Effector memory CD8-positive, alpha-beta T cell (primary cell): ENCODE measurements around the gene SLC44A1.

Source experiments
- ATAC-seq: fragments of 150-1000 bp; cut with Tn5 transposase; replicated peaks from 2 replicates; pipeline ENCODE4 v1.10.0; 2021; ENCODE audit warnings: mild to moderate bottlenecking, moderate library complexity
- DNase-seq, 3 experiments: peaks; one replicate each; pipeline ENCODE4 v3.0.0; 2021
- H3K27ac Mint-ChIP-seq, 2 donors: one replicate each; pipeline ENCODE4 v1.8.0; 2022; ENCODE audit warnings: mild to moderate bottlenecking in 2 of 2, mixed read lengths in 2 of 2, moderate library complexity in 2 of 2
- H3K27me3 Mint-ChIP-seq, 2 donors: one replicate each; pipeline ENCODE4 v1.8.0; 2022; ENCODE audit warnings: mixed read lengths in 2 of 2
- H3K36me3 Mint-ChIP-seq: one replicate; pipeline ENCODE4 v1.8.0; 2022; ENCODE audit warnings: mild to moderate bottlenecking, moderate library complexity, mixed read lengths; ENCODE audit not compliant: insufficient read depth
- H3K4me1 Mint-ChIP-seq, 2 donors: one replicate each; pipeline ENCODE4 v1.8.0; 2022; ENCODE audit warnings: low read depth in 2 of 2, mixed read lengths in 2 of 2
- H3K4me3 Mint-ChIP-seq, 2 donors: one replicate each; pipeline ENCODE4 v1.8.0; 2022; ENCODE audit warnings: mild to moderate bottlenecking in 2 of 2, mixed read lengths in 2 of 2, moderate library complexity in 2 of 2
- H3K9me3 Mint-ChIP-seq, 2 donors: one replicate each; pipeline ENCODE4 v1.8.0; 2022; ENCODE audit warnings: mixed read lengths in 2 of 2

The SLC44A1 gene

DNA sequence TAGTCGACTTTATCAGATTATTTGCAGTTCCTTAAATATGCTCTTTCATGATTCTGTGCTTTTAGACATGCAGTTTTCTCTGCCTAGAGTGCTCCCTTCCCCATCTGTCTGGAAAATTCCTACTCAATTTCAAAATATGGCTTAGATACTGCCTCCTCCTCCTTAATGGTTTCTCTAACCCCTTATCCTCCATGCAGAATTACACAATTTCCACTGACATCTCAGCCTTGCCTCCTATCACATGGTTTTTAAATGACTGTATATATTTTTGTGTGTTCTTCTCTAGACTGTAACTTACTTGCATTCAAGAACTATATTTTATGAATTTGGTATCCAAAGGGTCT, 85.2 kb downstream of the SLC44A1 start:
- Mint-ChIP-seq H3K4me1 (no peaks in the 10 kb centered on the region), H3K36me3 (peaks cover 2% of the 10 kb centered on the region), H3K9me3 (no peaks in the 10 kb centered on the region), H3K27ac (no peak overlapping the region), H3K4me3 (no peak overlapping the region), H3K27me3 (no peaks in the 10 kb centered on the region)
- DNase-seq (no peak), ATAC-seq (no peak)

DNA sequence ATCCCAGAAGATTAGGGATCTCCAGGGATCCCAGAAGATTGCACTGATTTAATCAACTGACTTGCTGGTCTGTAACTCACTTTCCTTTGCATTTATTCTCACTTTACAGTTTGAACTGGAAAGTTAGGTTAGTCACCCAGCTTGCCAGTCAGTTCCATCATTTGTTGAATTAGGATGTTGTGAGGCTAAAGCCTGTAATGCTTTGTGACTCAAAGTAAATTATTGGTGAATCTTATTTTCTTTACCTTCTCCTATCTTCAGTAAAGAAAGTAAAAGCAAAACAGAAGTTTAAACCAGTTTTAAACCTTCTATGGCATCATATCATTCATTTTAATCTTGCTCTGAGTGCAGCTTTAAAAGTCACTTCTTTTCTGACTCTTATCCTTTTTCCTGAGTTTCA, 85.8 kb downstream of the SLC44A1 start:
- Mint-ChIP-seq H3K27ac (no peak overlapping the region), H3K4me3 (no peak overlapping the region), H3K9me3 (no peaks in the 10 kb centered on the region), H3K27me3 (no peaks in the 10 kb centered on the region), H3K4me1 (no peaks in the 10 kb centered on the region), H3K36me3 (peaks cover 2% of the 10 kb centered on the region)
- DNase-seq: no peak
- no peak for ATAC-seq

DNA sequence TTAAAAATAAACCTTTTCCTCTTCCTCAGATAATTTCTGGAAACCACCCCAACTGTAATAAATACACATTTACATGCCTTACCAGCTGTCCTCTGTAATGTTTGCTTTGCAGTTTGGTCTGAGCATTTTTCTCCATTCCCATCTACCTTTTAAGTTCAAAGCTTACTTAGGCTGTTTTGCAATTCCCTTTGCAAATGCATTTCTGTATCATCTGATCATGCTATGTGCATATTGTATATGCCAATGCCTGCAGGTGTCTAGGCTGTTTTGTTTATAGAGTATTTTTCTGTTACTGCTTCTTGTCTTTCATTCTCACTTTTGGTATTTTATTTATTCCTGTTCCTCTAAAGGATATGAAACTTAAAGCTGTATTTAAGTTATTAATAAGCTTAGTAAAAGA, 86.3 kb downstream of the SLC44A1 start:
- ATAC-seq: no peak
- no peaks in the 10 kb centered on the region for H3K4me1 Mint-ChIP-seq
- H3K9me3 Mint-ChIP-seq: no peaks in the 10 kb centered on the region
- H3K27ac Mint-ChIP-seq: no peak overlapping the region
- DNase-seq: no peak
- no peak overlapping the region for H3K4me3 Mint-ChIP-seq
- no peaks in the 10 kb centered on the region for H3K27me3 Mint-ChIP-seq
- H3K36me3 Mint-ChIP-seq: peaks cover 2% of the 10 kb centered on the region

DNA sequence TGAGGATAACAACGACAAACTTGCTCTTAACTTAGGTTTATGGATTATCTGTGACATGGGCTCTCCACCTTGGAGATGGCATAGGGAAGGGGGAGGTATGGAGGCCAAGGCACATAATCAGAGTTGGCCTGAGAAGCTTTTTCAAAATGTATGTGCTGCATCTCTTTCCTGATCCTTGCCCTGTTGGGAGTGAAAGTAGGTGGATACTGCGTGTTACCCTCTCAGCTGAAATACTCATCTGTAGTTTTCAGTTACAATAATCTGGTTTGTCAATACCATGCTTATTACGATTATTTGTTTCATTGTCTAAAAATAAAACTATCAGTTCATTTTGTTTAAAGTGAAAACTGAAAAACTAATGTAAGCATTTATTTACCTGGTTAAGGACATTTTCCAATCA, 86.7 kb downstream of the SLC44A1 start:
- Mint-ChIP-seq H3K27me3 (no peaks in the 10 kb centered on the region), H3K4me1 (no peaks in the 10 kb centered on the region), H3K27ac (no peak overlapping the region), H3K4me3 (no peak overlapping the region), H3K36me3 (peaks cover 2% of the 10 kb centered on the region), H3K9me3 (no peaks in the 10 kb centered on the region)
- DNase-seq: no peak
- ATAC-seq: no peak

DNA sequence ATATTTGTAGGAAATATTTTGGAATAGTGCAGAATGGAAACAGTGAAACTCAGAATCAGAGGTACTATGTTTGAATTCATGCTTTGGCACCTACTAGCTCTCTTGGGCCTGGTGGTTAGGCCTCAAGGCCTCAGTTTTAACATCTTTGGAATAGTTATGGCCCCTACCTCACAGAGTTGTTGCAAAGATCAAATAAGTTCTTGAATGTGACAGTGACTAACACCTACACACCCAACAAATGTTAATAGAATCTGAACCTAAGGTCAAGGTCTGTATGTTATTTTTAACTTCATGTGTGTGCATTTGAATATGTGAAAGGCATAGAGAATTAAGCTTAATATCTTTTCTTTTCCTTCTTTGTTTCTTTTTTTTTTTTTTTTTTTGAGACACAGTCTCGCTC, 87.3 kb downstream of the SLC44A1 start:
- Mint-ChIP-seq H3K36me3 (peaks cover 2% of the 10 kb centered on the region), H3K4me3 (no peak overlapping the region), H3K27me3 (no peaks in the 10 kb centered on the region), H3K4me1 (no peaks in the 10 kb centered on the region), H3K27ac (no peak overlapping the region), H3K9me3 (no peaks in the 10 kb centered on the region)
- DNase-seq: no peak
- no peak for ATAC-seq

DNA sequence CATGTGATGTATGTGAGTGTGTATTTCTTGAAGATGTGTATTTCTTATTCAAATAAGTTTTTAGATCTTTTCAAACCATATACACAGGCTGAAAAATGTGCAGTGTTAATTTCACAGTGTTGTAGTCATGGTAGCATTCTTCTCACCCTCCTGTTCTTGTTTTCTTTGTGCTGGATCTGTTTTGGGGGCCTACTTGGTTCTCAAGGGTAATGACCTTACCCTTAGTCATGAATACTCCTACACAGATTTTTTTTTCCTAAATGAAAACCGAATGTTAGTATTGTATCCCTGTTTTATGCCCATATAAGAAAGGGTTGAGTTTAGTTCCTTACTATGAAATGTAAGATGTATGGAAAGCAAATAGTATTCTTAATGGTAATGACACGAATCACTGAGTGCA, 88.0 kb downstream of the SLC44A1 start:
- DNase-seq (no peak), ATAC-seq (no peak)
- Mint-ChIP-seq H3K36me3 (peaks cover 2% of the 10 kb centered on the region), H3K4me3 (no peak overlapping the region), H3K27ac (no peak overlapping the region), H3K4me1 (no peaks in the 10 kb centered on the region), H3K9me3 (no peaks in the 10 kb centered on the region), H3K27me3 (no peaks in the 10 kb centered on the region)

DNA sequence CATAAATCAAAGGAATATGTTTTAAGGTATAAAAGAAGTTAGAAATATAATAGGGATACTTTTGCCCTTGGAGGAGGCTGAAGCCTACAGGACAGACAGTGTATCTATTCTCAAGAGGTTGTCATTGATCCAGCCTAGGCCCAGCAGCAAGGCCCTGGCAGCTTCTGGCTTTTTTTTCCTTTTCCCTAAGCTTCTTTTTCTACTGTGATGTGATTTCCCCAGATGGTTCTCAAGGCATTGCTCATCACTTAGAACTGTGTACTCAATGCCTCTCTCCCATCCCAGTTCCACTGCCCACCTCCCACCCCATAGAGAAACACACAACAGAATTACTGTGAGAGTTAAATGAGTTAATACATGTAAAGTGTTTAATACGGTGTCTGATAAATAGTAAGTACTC, 88.6 kb downstream of the SLC44A1 start:
- Mint-ChIP-seq H3K4me3 (no peak overlapping the region), H3K27ac (no peak overlapping the region), H3K36me3 (peaks cover 2% of the 10 kb centered on the region), H3K27me3 (no peaks in the 10 kb centered on the region), H3K9me3 (no peaks in the 10 kb centered on the region), H3K4me1 (no peaks in the 10 kb centered on the region)
- DNase-seq (no peak), ATAC-seq (no peak)

DNA sequence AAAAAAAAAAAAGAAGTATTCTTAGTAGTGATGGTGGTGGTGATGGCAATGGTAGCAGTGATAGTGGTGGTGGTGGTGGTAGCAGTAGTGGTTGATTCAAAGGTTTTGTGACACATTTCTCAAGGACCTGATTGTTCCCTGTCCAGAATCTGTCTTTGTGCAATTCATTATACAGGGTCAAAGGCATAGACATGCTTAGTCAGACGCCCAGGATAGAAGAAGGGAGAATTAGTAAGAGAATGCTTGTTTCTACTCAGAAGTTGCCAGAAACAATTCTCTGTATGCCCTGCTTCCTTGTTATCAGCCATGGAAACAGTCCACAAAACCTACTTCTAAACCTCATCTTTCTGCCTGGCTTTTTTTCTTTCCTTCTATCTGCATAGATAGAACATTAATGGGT, 89.4 kb downstream of the SLC44A1 start:
- H3K9me3 Mint-ChIP-seq: no peaks in the 10 kb centered on the region
- H3K27me3 Mint-ChIP-seq: no peaks in the 10 kb centered on the region
- H3K27ac Mint-ChIP-seq: no peak overlapping the region
- H3K4me1 Mint-ChIP-seq: no peaks in the 10 kb centered on the region
- ATAC-seq (no peak), DNase-seq (no peak)
- peaks cover 2% of the 10 kb centered on the region for H3K36me3 Mint-ChIP-seq
- H3K4me3 Mint-ChIP-seq: no peak overlapping the region

DNA sequence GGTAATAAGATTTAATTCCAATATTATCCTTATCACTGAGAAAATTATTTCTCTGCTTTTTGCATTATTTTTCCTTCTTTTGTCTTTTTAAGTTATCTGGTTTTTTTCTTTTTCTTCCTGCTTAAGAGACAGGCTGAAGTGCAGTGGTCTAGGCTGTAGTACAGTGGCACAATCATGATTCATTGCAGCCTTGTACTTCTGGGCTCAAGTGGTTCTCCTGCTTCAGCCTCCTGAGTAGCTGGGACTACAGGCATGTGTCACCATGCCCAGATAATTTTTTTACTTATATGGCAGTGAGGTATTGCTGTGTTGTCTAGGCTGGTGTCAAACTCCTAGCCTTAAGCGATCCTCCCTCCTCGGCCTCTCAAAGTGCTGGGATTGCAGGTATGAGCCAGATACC, 93.9 kb downstream of the SLC44A1 start:
- no peaks in the 10 kb centered on the region for H3K9me3 Mint-ChIP-seq
- DNase-seq (no peak), ATAC-seq (no peak)
- peaks cover 0 to 6% of the 10 kb centered on the region in 2 donors for H3K4me1 Mint-ChIP-seq
- no peak overlapping the region for H3K4me3 Mint-ChIP-seq
- peaks cover 2% of the 10 kb centered on the region for H3K36me3 Mint-ChIP-seq
- no peak overlapping the region for H3K27ac Mint-ChIP-seq
- H3K27me3 Mint-ChIP-seq: no peaks in the 10 kb centered on the region

DNA sequence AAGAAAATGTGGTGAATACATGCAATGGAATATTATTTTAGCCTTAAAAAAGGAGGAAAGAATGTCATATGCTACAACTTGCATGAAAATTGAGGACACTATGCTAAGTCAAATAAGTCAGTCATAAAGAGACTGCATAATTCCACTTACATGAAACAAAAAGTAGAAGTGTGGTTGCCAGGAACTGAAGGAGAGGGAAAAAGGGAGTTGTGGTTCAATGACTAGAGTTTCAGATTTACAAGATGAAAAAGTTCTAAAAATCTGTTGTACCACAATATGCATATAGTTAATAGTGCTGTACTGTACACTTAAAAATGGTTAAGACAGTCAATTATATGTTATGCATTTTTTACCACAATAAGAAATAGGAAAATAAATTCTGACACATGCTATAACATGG, 95.4 kb downstream of the SLC44A1 start:
- ATAC-seq: no peak

DNA sequence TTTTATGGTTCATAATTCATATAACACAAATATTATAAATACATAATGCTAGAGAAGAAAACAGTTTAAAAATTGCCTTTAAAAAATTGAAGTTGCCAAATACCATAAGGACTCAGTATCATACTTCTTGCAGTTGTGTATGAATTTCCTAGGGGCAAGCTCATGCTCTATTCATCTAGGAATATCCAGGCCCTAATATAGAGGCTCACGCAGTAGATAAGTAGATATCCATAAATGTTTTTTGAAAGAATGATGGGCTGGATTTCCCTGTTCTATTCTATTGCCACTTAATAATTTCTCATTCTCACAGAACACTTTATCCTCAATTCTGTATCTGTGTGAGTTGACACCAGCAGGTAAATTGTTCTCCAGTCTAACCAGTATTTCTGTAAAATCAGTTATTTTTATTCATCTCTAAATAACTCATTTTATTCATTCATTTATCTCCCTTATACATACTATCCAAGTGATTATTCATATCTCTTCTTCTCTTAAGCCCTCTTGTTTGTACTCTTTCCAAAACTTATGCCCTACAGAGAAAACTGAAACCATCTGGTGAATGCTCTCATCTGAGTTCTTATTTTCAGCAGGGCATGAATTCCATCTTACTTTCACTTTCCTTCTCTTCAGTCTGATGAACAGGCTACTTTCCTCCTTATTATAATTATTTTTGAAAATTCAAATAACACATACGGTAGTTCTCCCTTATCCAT, 97.1 kb downstream of the SLC44A1 start:
- Mint-ChIP-seq H3K4me1 (peaks cover 0 to 6% of the 10 kb centered on the region in 2 donors), H3K36me3 (no peaks in the 10 kb centered on the region), H3K9me3 (no peaks in the 10 kb centered on the region), H3K27me3 (no peaks in the 10 kb centered on the region), H3K4me3 (peak overlapping the region in 1 of 2 donors; percentile 48), H3K27ac (peak overlapping the region in 1 of 2 donors; percentile 62)
- ATAC-seq (no peak), DNase-seq (no peak)

More for the DNA sequence above, 95.4 kb downstream of the SLC44A1 start:
- peaks cover 0 to 6% of the 10 kb centered on the region in 2 donors for H3K4me1 Mint-ChIP-seq
- H3K27me3 Mint-ChIP-seq: no peaks in the 10 kb centered on the region
- H3K36me3 Mint-ChIP-seq: no peaks in the 10 kb centered on the region
- DNase-seq: no peak
- no peaks in the 10 kb centered on the region for H3K9me3 Mint-ChIP-seq
- no peak overlapping the region for H3K4me3 Mint-ChIP-seq
- H3K27ac Mint-ChIP-seq: no peak overlapping the region

DNA sequence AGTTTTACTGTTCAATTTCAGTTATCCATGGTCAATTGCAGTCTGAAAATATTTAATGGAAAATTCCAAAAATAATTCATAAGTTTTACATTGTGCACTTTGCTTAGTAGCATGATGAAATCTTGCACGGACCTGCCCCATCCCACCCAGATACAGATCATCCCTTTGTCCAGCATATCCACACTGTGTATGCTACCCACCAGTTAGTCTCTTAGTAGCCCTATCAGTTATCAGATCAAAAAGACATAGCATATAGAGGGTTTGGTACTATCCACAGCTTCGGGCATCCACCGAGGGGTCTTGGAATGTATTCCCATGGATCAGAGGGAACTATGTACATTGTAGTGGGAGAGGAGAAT, 97.7 kb downstream of the SLC44A1 start:
- DNase-seq: no peak
- Mint-ChIP-seq H3K9me3 (no peaks in the 10 kb centered on the region), H3K4me3 (peak overlapping the region in 1 of 2 donors; percentile 48), H3K27ac (peak overlapping the region in 1 of 2 donors; percentile 62), H3K36me3 (no peaks in the 10 kb centered on the region), H3K4me1 (peaks cover 0 to 6% of the 10 kb centered on the region in 2 donors), H3K27me3 (no peaks in the 10 kb centered on the region)
- no peak for ATAC-seq

DNA sequence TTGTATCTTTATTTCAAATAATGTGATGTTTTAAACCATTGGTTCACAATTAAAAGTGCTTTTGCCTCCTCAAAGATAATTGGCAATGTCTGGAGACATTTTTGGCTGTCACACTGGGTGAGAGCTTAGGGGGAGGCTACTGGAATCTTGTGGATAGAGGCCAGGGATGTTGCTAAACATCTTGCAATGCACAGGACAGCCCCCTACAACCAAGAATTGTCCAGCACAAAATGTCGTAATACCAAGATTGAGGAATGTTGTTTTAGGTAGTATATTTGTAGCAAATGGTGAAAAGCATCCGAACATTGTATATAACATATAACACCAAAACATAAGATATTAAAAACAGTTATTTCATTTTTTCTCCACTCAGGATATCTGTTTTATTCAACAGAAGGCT, 99.8 kb downstream of the SLC44A1 start:
- H3K9me3 Mint-ChIP-seq: no peaks in the 10 kb centered on the region
- no peaks in the 10 kb centered on the region for H3K27me3 Mint-ChIP-seq
- H3K27ac Mint-ChIP-seq: no peak overlapping the region
- H3K4me3 Mint-ChIP-seq: no peak overlapping the region
- ATAC-seq (no peak), DNase-seq (no peak)
- peaks cover 0 to 6% of the 10 kb centered on the region in 2 donors for H3K4me1 Mint-ChIP-seq
- no peaks in the 10 kb centered on the region for H3K36me3 Mint-ChIP-seq

DNA sequence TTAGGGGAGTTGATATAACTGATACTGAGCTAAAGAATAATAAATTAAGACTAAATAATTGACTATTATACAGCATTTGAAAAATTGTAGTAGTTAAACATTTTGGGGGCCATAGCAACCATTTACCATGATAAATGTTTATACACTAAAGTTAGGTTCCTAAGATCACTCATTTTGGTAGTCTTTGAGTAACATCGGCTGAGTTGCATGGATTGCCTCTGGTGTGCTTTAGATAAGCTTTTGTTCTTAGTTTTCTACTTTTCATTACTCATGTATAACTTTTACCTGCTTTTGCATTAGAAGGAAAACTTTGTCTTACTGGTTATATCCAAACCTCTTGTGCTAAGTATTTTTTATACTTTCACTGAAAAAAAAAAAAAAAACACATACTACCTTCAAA, 101.2 kb downstream of the SLC44A1 start:
- no peak overlapping the region for H3K4me3 Mint-ChIP-seq
- peaks cover 0 to 6% of the 10 kb centered on the region in 2 donors for H3K4me1 Mint-ChIP-seq
- no peaks in the 10 kb centered on the region for H3K9me3 Mint-ChIP-seq
- H3K27me3 Mint-ChIP-seq: no peaks in the 10 kb centered on the region
- DNase-seq: no peak
- H3K27ac Mint-ChIP-seq: no peak overlapping the region
- H3K36me3 Mint-ChIP-seq: no peaks in the 10 kb centered on the region
- ATAC-seq: no peak

DNA sequence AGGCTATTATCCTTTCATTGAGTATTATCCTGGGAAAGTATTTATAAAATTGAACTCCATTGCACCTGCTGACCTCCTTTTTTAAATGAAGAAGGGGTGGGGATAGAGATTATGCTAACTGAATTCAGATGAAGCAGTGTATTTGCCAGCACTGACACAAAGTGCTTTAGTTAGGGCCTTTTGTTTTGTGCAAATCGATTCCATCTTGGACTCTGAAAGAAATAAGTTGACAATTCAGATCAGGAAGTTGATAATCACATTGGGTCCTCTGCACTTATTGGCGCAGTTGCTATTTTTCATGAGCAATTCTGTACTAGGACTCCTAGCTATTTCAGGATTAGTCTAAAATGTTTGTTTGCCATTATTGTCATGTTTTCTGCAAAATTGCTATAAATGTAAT, 101.8 kb downstream of the SLC44A1 start:
- H3K27me3 Mint-ChIP-seq: no peaks in the 10 kb centered on the region
- H3K4me1 Mint-ChIP-seq: peaks cover 0 to 6% of the 10 kb centered on the region in 2 donors
- no peaks in the 10 kb centered on the region for H3K9me3 Mint-ChIP-seq
- no peak overlapping the region for H3K4me3 Mint-ChIP-seq
- H3K36me3 Mint-ChIP-seq: peaks cover under 1% of the 10 kb centered on the region
- no peak for ATAC-seq
- H3K27ac Mint-ChIP-seq: no peak overlapping the region
- DNase-seq: no peak
